Measurements from ENCODE around the gene HOXD10.

The HOXD10 gene

GRCh38 chr2:176149939-176150583 is 33.5 kb downstream of the HOXD10 start:
- DNase-seq (ENCODE audit: low read depth in 2 of 2, low spot score in 1 of 2), result no peak

- DNase-seq (ENCODE audit: low read depth in 2 of 2, low spot score in 1 of 2), result no peak
Measured at GRCh38 chr2:176150584-176151441, 34.2 kb downstream of the HOXD10 start.

GRCh38 chr2:176151442-176152287 is 35.1 kb downstream of the HOXD10 start, which contains the start of gene HOXD4:
TSS of gene HOXD4 (plus strand) at chr2:176151550. CDS start at chr2:176151634, 84 bp downstream.
- DNase-seq (ENCODE audit: low read depth in 2 of 2, low spot score in 1 of 2), result no peak

GRCh38 chr2:176152350-176153181 is 36.0 kb downstream of the HOXD10 start:
- DNase-seq (ENCODE audit: low read depth in 2 of 2, low spot score in 1 of 2), result no peak

GRCh38 chr2:176154576-176155252 is 38.1 kb downstream of the HOXD10 start:
- no peak for DNase-seq (ENCODE audit: low read depth in 2 of 2, low spot score in 1 of 2)

- DNase-seq (ENCODE audit: low read depth in 2 of 2, low spot score in 1 of 2), result no peak
Measured at GRCh38 chr2:176155356-176156044, 38.9 kb downstream of the HOXD10 start.

- DNase-seq (ENCODE audit: low read depth in 2 of 2, low spot score in 1 of 2), result no peak
Measured at GRCh38 chr2:176156301-176156806, 39.8 kb downstream of the HOXD10 start.

- DNase-seq (ENCODE audit: low read depth in 2 of 2, low spot score in 1 of 2), result no peak
Measured at GRCh38 chr2:176156807-176157498, 40.4 kb downstream of the HOXD10 start, which contains the start of gene HOXD3. TSS of gene HOXD3 (plus strand) at chr2:176157307. CDS start at chr2:176169115, 11,808 bp downstream.

- DNase-seq (ENCODE audit: low read depth in 2 of 2, low spot score in 1 of 2), result no peak
Measured at GRCh38 chr2:176157499-176158185, 41.1 kb downstream of the HOXD10 start.

- no peak for DNase-seq (ENCODE audit: low read depth in 2 of 2, low spot score in 1 of 2)
Measured at GRCh38 chr2:176158186-176158591, 41.6 kb downstream of the HOXD10 start.

GRCh38 chr2:176158855-176159662 is 42.5 kb downstream of the HOXD10 start:
- no peak for DNase-seq (ENCODE audit: low read depth in 2 of 2, low spot score in 1 of 2)

GRCh38 chr2:176159663-176160250 is 43.2 kb downstream of the HOXD10 start:
- no peak for DNase-seq (ENCODE audit: low read depth in 2 of 2, low spot score in 1 of 2)

GRCh38 chr2:176160251-176160985 is 43.8 kb downstream of the HOXD10 start:
- DNase-seq (ENCODE audit: low read depth in 2 of 2, low spot score in 1 of 2), result no peak

GRCh38 chr2:176160986-176161824 is 44.6 kb downstream of the HOXD10 start:
- no peak for DNase-seq (ENCODE audit: low read depth in 2 of 2, low spot score in 1 of 2)

Data from stimulated activated CD8-positive, alpha-beta memory T cell treated with anti-CD3 and anti-CD28 coated beads, Interleukin-4, amount 100 ng/mL, for 1 hour (primary cell).